ENCODE measurements around the gene PIPOX.

Gene PIPOX

DNA sequence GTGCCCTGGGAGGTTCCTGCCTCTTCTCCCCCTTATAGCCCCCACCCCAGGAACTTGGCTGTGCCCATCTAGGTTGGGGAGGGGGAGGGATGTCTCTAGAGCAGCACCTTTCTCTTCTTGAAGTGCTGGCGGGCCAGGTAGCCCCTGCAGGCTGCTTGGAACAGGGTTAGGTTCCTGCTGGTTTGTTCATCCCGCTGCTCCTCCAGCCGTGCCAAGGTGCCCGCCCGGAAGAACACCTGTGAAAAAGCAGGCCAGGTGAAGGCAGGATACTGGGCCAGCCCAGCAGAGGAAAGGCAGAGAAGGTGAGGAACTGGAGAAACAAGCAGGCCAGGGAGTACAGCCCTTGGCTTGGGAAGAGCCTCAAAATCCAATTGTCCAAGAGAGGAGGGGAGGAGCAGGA is 56.6 kb downstream of the PIPOX start:
- no peak for DNase-seq (ENCODE audit: low spot score)

GRCh38 chr17:29100296-29100695 is 57.4 kb downstream of the PIPOX start:
- DNase-seq (ENCODE audit: low spot score), result no peak

- no peak for DNase-seq (ENCODE audit: low spot score)
These were observed 59.1 kb downstream of the PIPOX start for GRCh38 chr17:29102046-29102445.

GRCh38 chr17:29102741-29103181 is 59.8 kb downstream of the PIPOX start:
- no peak for DNase-seq (ENCODE audit: low spot score)

GRCh38 chr17:29103341-29103740 is 60.4 kb downstream of the PIPOX start:
- no peak for DNase-seq (ENCODE audit: low spot score)
